KOPT-K1 (cell line): ENCODE data around the gene CD8B2.
"Not testable (repeated sequence)": the region's sequence is repeated elsewhere in the genome, so short reads cannot be mapped to it uniquely, and the experiment has no call there.

Experiments used
- H3K27ac ChIP-seq: fragments of 200-600 bp; sonication (generic); 2 replicates; pipeline ENCODE4 v1.5.1; 2016; ENCODE audit warnings: antibody characterized with exemption, mild to moderate bottlenecking, low read depth, low read length; ENCODE audit not compliant: poor library complexity, severe bottlenecking
- H3K36me3 ChIP-seq: fragments of 200-600 bp; sonication (generic); 2 replicates; pipeline ENCODE4 v1.5.1; 2017; ENCODE audit warnings: antibody characterized with exemption, mild to moderate bottlenecking, low read length, moderate library complexity; ENCODE audit not compliant: insufficient read depth
- H3K9me3 ChIP-seq: fragments of 200-600 bp; sonication (generic); 2 replicates; pipeline ENCODE4 v1.5.1; 2017; ENCODE audit warnings: antibody characterized with exemption, low read length, mild to moderate bottlenecking; ENCODE audit not compliant: insufficient read depth, poor library complexity, severe bottlenecking

CD8B2 gene

GRCh38 chr2:106504787-106505186 lies 17.6 kb downstream of the CD8B2 start:
- H3K36me3 ChIP-seq, H3K9me3 ChIP-seq, H3K27ac ChIP-seq: not testable (repeated sequence)

- H3K9me3 ChIP-seq, H3K36me3 ChIP-seq: not testable (repeated sequence)
- peak overlapping the region; percentile 66 for H3K27ac ChIP-seq
Measured at GRCh38 chr2:106506002-106506687, 19.0 kb downstream of the CD8B2 start.

- H3K9me3 ChIP-seq, H3K27ac ChIP-seq, H3K36me3 ChIP-seq: not testable (repeated sequence)
Measured at GRCh38 chr2:106508660-106509373, 21.7 kb downstream of the CD8B2 start.

GRCh38 chr2:106509374-106509770 lies 22.2 kb downstream of the CD8B2 start:
- not testable (repeated sequence) for H3K9me3 ChIP-seq, H3K36me3 ChIP-seq, H3K27ac ChIP-seq

GRCh38 chr2:106510791-106511190 lies 23.6 kb downstream of the CD8B2 start:
- H3K27ac ChIP-seq, H3K9me3 ChIP-seq, H3K36me3 ChIP-seq: not testable (repeated sequence)

GRCh38 chr2:106511476-106511901 lies 24.3 kb downstream of the CD8B2 start:
- H3K27ac ChIP-seq = peak overlapping the region; percentile 42
- H3K36me3 ChIP-seq, H3K9me3 ChIP-seq: not testable (repeated sequence)

- not testable (repeated sequence) for H3K36me3 ChIP-seq, H3K9me3 ChIP-seq
- H3K27ac ChIP-seq = peak overlapping the region; percentile 42
Measured at GRCh38 chr2:106511934-106512333, 24.8 kb downstream of the CD8B2 start.

GRCh38 chr2:106513391-106513790 lies 26.2 kb downstream of the CD8B2 start:
- not testable (repeated sequence) for H3K36me3 ChIP-seq, H3K9me3 ChIP-seq
- peak overlapping the region; percentile 47 for H3K27ac ChIP-seq

- not testable (repeated sequence) for H3K36me3 ChIP-seq, H3K27ac ChIP-seq, H3K9me3 ChIP-seq
Measured at GRCh38 chr2:106514827-106515226, 27.7 kb downstream of the CD8B2 start.

GRCh38 chr2:106516436-106516835 lies 29.3 kb downstream of the CD8B2 start:
- no peaks in the 10 kb centered on the region for H3K9me3 ChIP-seq
- no peaks in the 10 kb centered on the region for H3K36me3 ChIP-seq
- H3K27ac ChIP-seq = no peak overlapping the region

GRCh38 chr2:106516864-106517263 lies 29.7 kb downstream of the CD8B2 start:
- no peak overlapping the region for H3K27ac ChIP-seq
- no peaks in the 10 kb centered on the region for H3K9me3 ChIP-seq
- H3K36me3 ChIP-seq = no peaks in the 10 kb centered on the region

GRCh38 chr2:106517329-106517728 lies 30.2 kb downstream of the CD8B2 start:
- Histone ChIP-seq H3K27ac (no peak overlapping the region), H3K36me3 (no peaks in the 10 kb centered on the region), H3K9me3 (no peaks in the 10 kb centered on the region)

GRCh38 chr2:106519767-106520166 lies 32.6 kb downstream of the CD8B2 start:
- H3K27ac ChIP-seq = no peak overlapping the region
- no peaks in the 10 kb centered on the region for H3K36me3 ChIP-seq
- peaks cover 14% of the 10 kb centered on the region for H3K9me3 ChIP-seq

- Histone ChIP-seq H3K27ac (no peak overlapping the region), H3K36me3 (no peaks in the 10 kb centered on the region), H3K9me3 (peaks cover 14% of the 10 kb centered on the region)
Measured at GRCh38 chr2:106521016-106521415, 33.9 kb downstream of the CD8B2 start.

GRCh38 chr2:106523976-106524665 lies 37.0 kb downstream of the CD8B2 start:
- Histone ChIP-seq H3K27ac (no peak overlapping the region), H3K9me3 (peaks cover 14% of the 10 kb centered on the region), H3K36me3 (no peaks in the 10 kb centered on the region)
